ENCODE measurements around the gene ANG.
"Not testable (repeated sequence)": the region's sequence is repeated elsewhere in the genome, so short reads cannot be mapped to it uniquely, and the experiment has no call there.

ANG gene

DNA sequence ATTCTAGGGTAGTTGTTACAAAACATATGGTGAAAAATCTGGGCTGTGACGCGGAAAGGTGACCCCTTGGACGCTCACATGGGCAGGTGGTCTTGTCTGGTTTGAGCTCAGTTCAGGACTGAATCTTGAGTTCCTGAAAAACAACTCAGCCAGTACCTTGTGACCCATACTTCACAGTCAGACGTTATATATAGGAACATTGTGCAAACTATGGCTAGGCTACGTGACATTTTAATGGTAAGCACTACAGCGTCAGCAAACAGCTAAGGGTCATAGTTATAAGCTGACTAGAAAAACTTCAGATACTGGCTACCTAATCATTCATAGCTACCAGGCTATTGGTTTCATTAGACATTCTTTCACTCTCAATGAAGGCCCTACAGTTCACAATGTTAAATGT, 42.3 kb downstream of the ANG start:
- Mint-ChIP-seq H3K27ac (no peak overlapping the region), H3K4me1 (peaks cover 25% of the 10 kb centered on the region), H3K9me3 (no peaks in the 10 kb centered on the region), H3K4me3 (no peak overlapping the region), H3K27me3 (no peaks in the 10 kb centered on the region), H3K36me3 (peaks cover 4% of the 10 kb centered on the region)
- DNase-seq (ENCODE audit: low spot score in 2 of 2), result no peak
- no peak for ATAC-seq (ENCODE audit: low read depth)

DNA sequence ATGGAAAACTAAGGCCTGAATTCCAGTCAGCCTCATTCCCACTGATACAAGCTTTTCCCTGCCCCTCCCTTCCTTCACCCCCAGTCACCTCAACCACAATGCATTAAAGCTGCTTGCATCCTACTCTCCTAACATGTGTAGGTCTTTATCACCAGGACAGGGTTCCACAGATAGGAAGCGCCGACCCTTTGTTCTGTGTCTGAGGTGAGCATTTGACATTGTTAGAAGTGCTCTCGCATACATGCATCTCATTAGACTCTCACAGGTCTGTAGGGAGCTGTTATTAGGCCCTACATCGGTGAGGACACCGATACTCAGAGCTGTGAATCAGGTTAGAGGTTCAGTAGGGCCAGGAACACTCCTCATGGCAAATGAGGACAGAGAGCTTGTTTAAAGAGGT, 43.9 kb downstream of the ANG start:
- Mint-ChIP-seq H3K4me1 (peaks cover 19% of the 10 kb centered on the region), H3K27me3 (no peaks in the 10 kb centered on the region)

DNA sequence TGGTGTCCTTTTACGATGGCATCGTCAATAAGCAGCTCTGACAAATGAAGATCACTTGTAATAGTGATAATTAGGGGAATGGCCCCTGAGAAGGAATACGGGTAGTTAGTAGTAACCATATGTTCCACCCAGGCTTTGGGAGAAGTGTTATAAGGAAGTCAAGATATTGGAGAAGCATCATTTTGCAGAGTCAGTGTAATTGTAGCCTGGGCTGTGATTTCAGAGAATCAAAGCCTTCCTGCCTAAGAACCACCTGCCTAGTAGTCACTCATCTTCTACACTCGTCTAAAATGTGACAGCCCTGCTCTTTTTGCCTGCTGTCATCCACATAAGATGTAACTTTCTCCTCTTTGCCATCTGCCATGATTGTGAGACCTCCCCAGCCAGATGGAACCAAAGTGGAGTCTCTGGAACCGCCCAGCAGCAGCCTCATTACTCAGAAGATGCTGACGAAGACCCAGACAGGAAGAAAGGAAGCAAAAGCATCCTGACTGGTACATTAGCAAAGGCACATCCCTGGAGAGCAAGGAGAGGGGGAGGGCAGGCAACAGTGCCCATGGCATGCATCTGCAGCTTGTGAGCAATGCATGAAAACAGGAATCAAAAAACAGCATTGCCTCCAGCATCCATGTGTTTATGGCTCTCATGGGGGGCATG, 44.5 kb downstream of the ANG start:
- no peaks in the 10 kb centered on the region for H3K27me3 Mint-ChIP-seq
- H3K4me1 Mint-ChIP-seq, result peaks cover 17% of the 10 kb centered on the region
- ATAC-seq (ENCODE audit: low read depth) (no peak), DNase-seq (ENCODE audit: low spot score in 2 of 2) (no peak)
- H3K36me3 Mint-ChIP-seq, result no peaks in the 10 kb centered on the region
- H3K4me3 Mint-ChIP-seq, result no peak overlapping the region
- H3K27ac Mint-ChIP-seq, result no peak overlapping the region
- H3K9me3 Mint-ChIP-seq, result no peaks in the 10 kb centered on the region

More for the DNA sequence above, 43.9 kb downstream of the ANG start:
- DNase-seq (ENCODE audit: low spot score in 2 of 2) (no peak), ATAC-seq (ENCODE audit: low read depth) (no peak)
- H3K36me3 Mint-ChIP-seq, result no peaks in the 10 kb centered on the region
- no peak overlapping the region for H3K4me3 Mint-ChIP-seq
- no peak overlapping the region for H3K27ac Mint-ChIP-seq
- H3K9me3 Mint-ChIP-seq, result no peaks in the 10 kb centered on the region

DNA sequence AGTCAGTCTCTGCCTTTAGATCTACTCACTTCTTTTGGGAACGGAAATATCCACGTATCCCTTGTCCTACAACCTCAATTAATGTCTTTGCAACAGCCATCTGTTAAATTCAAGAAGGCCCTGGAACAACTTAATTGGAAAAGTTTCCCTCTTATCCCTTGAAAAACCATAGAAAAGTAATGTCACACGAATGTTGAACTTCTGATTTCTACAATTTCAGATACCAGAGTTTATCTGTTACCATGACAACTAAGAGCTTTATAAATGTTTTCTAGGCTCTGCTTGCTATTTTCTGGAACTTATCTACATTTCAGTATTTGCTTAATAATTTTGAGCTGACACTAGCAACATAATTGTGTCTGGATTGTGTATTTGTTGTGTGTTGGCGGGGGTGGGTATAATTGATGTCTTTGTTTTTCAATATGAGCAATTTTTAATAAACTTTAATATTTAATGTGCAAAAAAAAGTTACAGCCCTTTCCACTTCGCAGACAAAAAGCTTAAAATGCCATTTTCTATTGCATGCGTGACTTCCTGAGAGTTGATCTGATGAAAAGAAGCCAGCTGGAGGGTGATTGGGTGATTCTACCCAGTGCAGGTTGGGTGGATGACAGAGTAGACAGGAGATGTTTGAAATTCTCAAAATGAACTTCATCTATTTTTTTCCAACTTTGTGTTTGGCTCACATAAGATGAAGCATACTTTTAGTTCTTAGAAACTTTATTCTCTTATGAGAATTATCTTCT, 45.3 kb downstream of the ANG start:
- H3K27me3 Mint-ChIP-seq, result no peaks in the 10 kb centered on the region
- ATAC-seq (ENCODE audit: low read depth) (no peak), DNase-seq (ENCODE audit: low spot score in 2 of 2) (no peak)
- H3K4me1 Mint-ChIP-seq, result peaks cover 17% of the 10 kb centered on the region
- H3K9me3 Mint-ChIP-seq, result no peaks in the 10 kb centered on the region
- no peak overlapping the region for H3K4me3 Mint-ChIP-seq
- no peak overlapping the region for H3K27ac Mint-ChIP-seq
- no peaks in the 10 kb centered on the region for H3K36me3 Mint-ChIP-seq

DNA sequence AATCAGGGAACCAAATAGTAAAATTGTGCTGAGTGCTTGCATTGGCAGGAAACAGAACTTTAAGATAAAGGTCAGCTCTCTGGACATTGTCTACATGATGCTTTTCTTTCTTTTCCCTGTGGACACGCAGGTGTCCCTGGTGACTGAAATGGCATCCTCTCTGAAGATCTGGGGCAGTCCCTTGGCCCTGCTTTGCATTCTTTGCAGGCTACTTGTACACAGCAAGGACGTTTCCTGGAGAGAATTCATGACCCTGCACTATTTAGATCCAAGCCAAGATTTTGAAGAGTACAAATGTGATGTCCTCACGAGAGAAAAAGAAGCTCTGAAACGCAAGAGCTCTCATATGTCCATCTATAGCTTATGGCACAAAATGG, 45.9 kb downstream of the ANG start:
- Mint-ChIP-seq H3K36me3 (no peaks in the 10 kb centered on the region), H3K27ac (no peak overlapping the region), H3K27me3 (no peaks in the 10 kb centered on the region), H3K4me3 (no peak overlapping the region), H3K9me3 (no peaks in the 10 kb centered on the region), H3K4me1 (peaks cover 17% of the 10 kb centered on the region)
- ATAC-seq (ENCODE audit: low read depth), result peak; percentile 54
- DNase-seq (ENCODE audit: low spot score in 2 of 2), result no peak

DNA sequence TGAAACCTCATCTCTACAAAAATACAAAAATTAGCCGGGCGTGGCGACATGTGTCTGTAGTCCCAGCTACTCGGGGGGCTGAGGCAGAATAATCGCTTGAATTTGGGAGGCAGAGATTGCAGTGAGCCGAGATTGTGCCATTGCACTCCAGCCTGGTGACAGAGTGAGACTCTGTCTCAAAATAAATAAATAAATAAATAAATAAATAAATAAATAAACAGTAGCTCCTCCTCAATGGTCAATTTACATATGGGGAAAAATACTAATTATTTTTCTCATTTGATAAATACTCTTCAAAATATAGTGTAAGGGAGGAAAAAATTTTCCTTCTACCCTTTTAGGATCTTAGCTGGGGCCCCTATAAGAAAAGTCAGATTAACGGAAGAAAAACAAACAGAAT, 49.7 kb downstream of the ANG start:
- DNase-seq (ENCODE audit: low spot score in 2 of 2); ATAC-seq (ENCODE audit: low read depth); H3K36me3 Mint-ChIP-seq; H3K9me3 Mint-ChIP-seq; H3K27ac Mint-ChIP-seq; H3K27me3 Mint-ChIP-seq; H3K4me3 Mint-ChIP-seq: not testable (repeated sequence)
- H3K4me1 Mint-ChIP-seq, result peaks cover 22% of the 10 kb centered on the region

DNA sequence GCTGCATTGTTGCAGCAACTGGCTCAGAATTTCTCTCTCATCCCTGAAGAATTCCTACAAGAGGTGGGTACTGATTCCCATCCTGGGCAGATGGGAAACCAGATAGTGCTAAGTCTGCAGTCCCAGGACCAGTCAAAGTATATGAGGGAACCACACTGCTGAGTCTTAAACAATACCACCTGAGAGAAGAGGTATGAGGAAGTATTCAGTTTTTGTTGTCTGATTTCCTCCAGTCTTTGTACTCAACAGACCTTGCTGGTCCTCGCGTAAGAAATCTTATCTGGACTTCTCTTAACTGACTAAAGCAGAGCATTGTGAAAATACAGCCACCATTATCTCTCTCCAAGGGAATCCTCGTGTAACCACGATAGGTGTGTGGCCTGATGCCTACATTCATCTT, 53.6 kb downstream of the ANG start:
- no peaks in the 10 kb centered on the region for H3K27me3 Mint-ChIP-seq
- ATAC-seq (ENCODE audit: low read depth), result peak; percentile 53

DNA sequence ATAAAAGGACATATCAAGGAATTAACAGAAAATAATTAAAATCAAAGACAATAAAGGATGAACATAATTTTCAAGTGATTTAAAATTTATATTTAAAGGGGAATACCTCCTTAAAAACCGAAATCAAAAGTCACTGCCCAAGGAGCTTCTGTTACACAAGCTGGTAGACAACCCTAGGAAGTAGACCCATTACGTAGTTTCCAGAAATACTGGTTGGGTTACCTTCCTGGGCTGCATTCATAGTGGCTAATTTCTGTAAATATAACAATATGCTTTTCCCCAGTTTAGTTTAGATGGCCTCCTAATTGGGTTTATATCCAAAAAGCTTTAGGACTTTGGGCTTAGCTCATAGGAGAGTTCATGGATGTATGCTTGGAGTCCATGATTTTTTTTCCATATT, 55.0 kb downstream of the ANG start:
- Mint-ChIP-seq H3K27ac (no peak overlapping the region), H3K9me3 (no peaks in the 10 kb centered on the region), H3K4me1 (peaks cover 10% of the 10 kb centered on the region), H3K27me3 (peaks cover 2% of the 10 kb centered on the region), H3K4me3 (no peak overlapping the region), H3K36me3 (no peaks in the 10 kb centered on the region)
- ATAC-seq (ENCODE audit: low read depth), result no peak
- no peak for DNase-seq (ENCODE audit: low spot score in 2 of 2)

More for the DNA sequence above, 53.6 kb downstream of the ANG start:
- no peak for DNase-seq (ENCODE audit: low spot score in 2 of 2)
- Mint-ChIP-seq H3K27ac (peak overlapping the region; percentile 35), H3K9me3 (no peaks in the 10 kb centered on the region), H3K4me1 (peaks cover 8% of the 10 kb centered on the region), H3K4me3 (no peak overlapping the region), H3K36me3 (no peaks in the 10 kb centered on the region)

Data from memory B cell (primary cell).